WTC11 (cell line): ENCODE data around the gene CYP27A1. TPM values are rescaled to one million over a fixed set of nuclear protein-coding genes. Genes with fewer than 3 reads are reported as not detected.

Experiments
- ATAC-seq: fragments of 200-7000 bp; cut with Tn5 transposase; 2 replicates; pipeline ENCODE4 v1.10.0; 2021; ENCODE audit warnings: mild to moderate bottlenecking, moderate library complexity
- CTCF ChIA-PET: fragments of 300-600 bp; sonication (Branson Sonifier 250); formaldehyde crosslinking; loops from one replicate; lab custom pipeline; 2021; ENCODE audit warnings: antibody characterized with exemption; lab: Charles Lee
- POLR2A ChIA-PET: fragments of 350-600 bp; sonication (Branson Sonifier 250); formaldehyde crosslinking; loops from one replicate; lab custom pipeline; 2021; ENCODE audit warnings: antibody characterized with exemption; lab: Charles Lee
- DNase-seq: peaks from one replicate; pipeline ENCODE4 v3.0.0; 2021; ENCODE audit warnings: low spot score
- H3K27ac Mint-ChIP-seq: 2 replicates; pipeline ENCODE4 v1.8.0; 2021; ENCODE audit warnings: mixed read lengths
- H3K27me3 Mint-ChIP-seq: 2 replicates; pipeline ENCODE4 v1.8.0; 2021; ENCODE audit warnings: low read depth, mild to moderate bottlenecking, moderate library complexity, mixed read lengths
- H3K36me3 Mint-ChIP-seq: 2 replicates; pipeline ENCODE4 v1.8.0; 2021; ENCODE audit warnings: mixed read lengths
- H3K4me1 Mint-ChIP-seq: 2 replicates; pipeline ENCODE4 v1.8.0; 2022; ENCODE audit warnings: mixed read lengths
- H3K4me3 Mint-ChIP-seq: 2 replicates; pipeline ENCODE4 v1.8.0; 2021; ENCODE audit warnings: mild to moderate bottlenecking, moderate library complexity, mixed read lengths
- H3K9me3 Mint-ChIP-seq: 2 replicates; pipeline ENCODE4 v1.8.0; 2021; ENCODE audit warnings: mixed read lengths
- CBFB ChIP-seq: sonication (generic); formaldehyde crosslinking; IDR thresholded peaks from 2 replicates; pipeline ENCODE4 v1.8.1; 2022; ENCODE audit warnings: mild to moderate bottlenecking, low read depth, missing genetic modification reagents
- GABPB1 ChIP-seq: sonication (generic); formaldehyde crosslinking; IDR thresholded peaks from 2 replicates; pipeline ENCODE4 v1.8.1; 2023; ENCODE audit warnings: mild to moderate bottlenecking, missing genetic modification reagents
- GTF2I ChIP-seq: fragments of 250-450 bp; sonication (Bioruptor Pico); conservative IDR thresholded peaks from 2 replicates; pipeline ENCODE4 v1.4.0; 2021; ENCODE audit warnings: mild to moderate bottlenecking
- IRF2 ChIP-seq: sonication (generic); formaldehyde crosslinking; IDR thresholded peaks from 2 replicates; pipeline ENCODE4 v1.8.0; 2022; ENCODE audit warnings: low read depth, missing genetic modification reagents, borderline replicate concordance
- NR2C2 ChIP-seq: sonication (generic); formaldehyde crosslinking; IDR thresholded peaks from 2 replicates; pipeline ENCODE4 v1.8.0; 2022; ENCODE audit warnings: mild to moderate bottlenecking, missing genetic modification reagents
- NR3C1 ChIP-seq: sonication (generic); formaldehyde crosslinking; conservative IDR thresholded peaks from 2 replicates; pipeline ENCODE4 v1.8.1; 2023; ENCODE audit warnings: low read depth, mild to moderate bottlenecking, missing genetic modification reagents
- OVOL2 ChIP-seq: fragments of 250-450 bp; sonication (Bioruptor Pico); IDR thresholded peaks from 2 replicates; pipeline ENCODE4 v1.9.0; 2021; ENCODE audit warnings: mild to moderate bottlenecking, borderline replicate concordance
- PRRX2 ChIP-seq: fragments of 250-450 bp; sonication (Bioruptor Pico); IDR thresholded peaks from 2 replicates; pipeline ENCODE4 v1.8.0; 2021; ENCODE audit warnings: mild to moderate bottlenecking
- SP1 ChIP-seq: sonication (generic); formaldehyde crosslinking; conservative IDR thresholded peaks from 2 replicates; pipeline ENCODE4 v1.8.1; 2022; ENCODE audit warnings: missing genetic modification reagents
- ZNF219 ChIP-seq: sonication (generic); formaldehyde crosslinking; IDR thresholded peaks from 2 replicates; pipeline ENCODE4 v1.8.0; 2023; ENCODE audit warnings: missing genetic modification reagents, mild to moderate bottlenecking, borderline replicate concordance
- ZNF232 ChIP-seq: sonication (generic); formaldehyde crosslinking; IDR thresholded peaks from 2 replicates; pipeline ENCODE4 v1.8.0; 2022; ENCODE audit warnings: mild to moderate bottlenecking, missing genetic modification reagents
- ZNF317 ChIP-seq: sonication (generic); formaldehyde crosslinking; IDR thresholded peaks from 2 replicates; pipeline ENCODE4 v1.8.1; 2023; ENCODE audit warnings: low read depth, mild to moderate bottlenecking, moderate library complexity, missing genetic modification reagents, borderline replicate concordance
- ZNF416 ChIP-seq: fragments of 250-450 bp; sonication (Bioruptor Pico); IDR thresholded peaks from 2 replicates; pipeline ENCODE4 v1.9.0; 2021; ENCODE audit warnings: mild to moderate bottlenecking, inconsistent platforms
- ZNF671 ChIP-seq: fragments of 250-450 bp; sonication (Bioruptor Pico); IDR thresholded peaks from 2 replicates; pipeline ENCODE4 v1.8.0; 2021; ENCODE audit warnings: mild to moderate bottlenecking
- total RNA-seq: library from RNA; stranded (reverse); gene quantifications from 3 replicates; pipeline ENCODE4 v1.2.3, GENCODE V29; 2021
- TF ChIP-seq, protein P1 (sequence below): sonication (generic); formaldehyde crosslinking; IDR thresholded peaks from 2 replicates; pipeline ENCODE4 v1.8.1; 2023; ENCODE audit warnings: mild to moderate bottlenecking, missing genetic modification reagents, borderline replicate concordance
- TF ChIP-seq, protein P2 (sequence below): sonication (generic); formaldehyde crosslinking; IDR thresholded peaks from 2 replicates; pipeline ENCODE4 v1.8.1; 2022; ENCODE audit warnings: mild to moderate bottlenecking, moderate library complexity, missing genetic modification reagents
- TF ChIP-seq, protein P3 (sequence below): fragments of 250-450 bp; sonication (Bioruptor Pico); IDR thresholded peaks from 2 replicates; pipeline ENCODE4 v2.1.2; 2022; ENCODE audit warnings: mild to moderate bottlenecking, moderate library complexity
- TF ChIP-seq, protein P4 (sequence below): fragments of 250-450 bp; sonication (Bioruptor Pico); IDR thresholded peaks from 2 replicates; pipeline ENCODE4 v1.8.0; 2021; ENCODE audit warnings: mild to moderate bottlenecking
- TF ChIP-seq, protein P5 (sequence below): fragments of 200-600 bp; IDR thresholded peaks from 2 replicates; pipeline ENCODE4 v1.8.0; 2022; ENCODE audit warnings: antibody characterized with exemption
- TF ChIP-seq, protein P6 (sequence below): sonication (generic); formaldehyde crosslinking; IDR thresholded peaks from 2 replicates; pipeline ENCODE4 v1.8.1; 2023; ENCODE audit warnings: mild to moderate bottlenecking, missing genetic modification reagents
- TF ChIP-seq, protein P7 (sequence below): sonication (generic); formaldehyde crosslinking; IDR thresholded peaks from 2 replicates; pipeline ENCODE4 v1.8.1; 2023; ENCODE audit warnings: mild to moderate bottlenecking, missing genetic modification reagents

CYP27A1 gene
- total RNA-seq, 1 experiment from 2014 or later = 5.6 TPM

DNA sequence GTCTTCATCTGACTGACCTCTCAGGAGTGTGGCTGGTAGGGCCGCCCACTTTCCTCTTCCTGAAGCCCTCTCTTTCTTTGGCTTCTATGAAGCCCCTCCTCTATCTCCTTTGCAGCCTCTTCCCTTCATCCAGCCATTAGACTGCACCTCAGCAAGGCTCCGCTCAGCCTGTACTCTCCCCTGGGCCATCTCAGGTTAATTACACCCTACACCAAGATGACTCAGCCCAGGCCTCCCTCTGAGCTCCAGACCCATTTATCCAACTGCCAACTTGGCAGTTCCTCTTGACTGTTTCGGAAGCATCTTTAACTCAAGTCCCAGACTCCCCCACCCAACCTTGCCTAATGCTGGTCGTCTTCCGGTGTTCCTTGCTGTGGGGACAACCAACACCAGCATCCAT is 71.8 kb downstream of the CYP27A1 start (continued):
- TF ChIP-seq, protein P1, sequence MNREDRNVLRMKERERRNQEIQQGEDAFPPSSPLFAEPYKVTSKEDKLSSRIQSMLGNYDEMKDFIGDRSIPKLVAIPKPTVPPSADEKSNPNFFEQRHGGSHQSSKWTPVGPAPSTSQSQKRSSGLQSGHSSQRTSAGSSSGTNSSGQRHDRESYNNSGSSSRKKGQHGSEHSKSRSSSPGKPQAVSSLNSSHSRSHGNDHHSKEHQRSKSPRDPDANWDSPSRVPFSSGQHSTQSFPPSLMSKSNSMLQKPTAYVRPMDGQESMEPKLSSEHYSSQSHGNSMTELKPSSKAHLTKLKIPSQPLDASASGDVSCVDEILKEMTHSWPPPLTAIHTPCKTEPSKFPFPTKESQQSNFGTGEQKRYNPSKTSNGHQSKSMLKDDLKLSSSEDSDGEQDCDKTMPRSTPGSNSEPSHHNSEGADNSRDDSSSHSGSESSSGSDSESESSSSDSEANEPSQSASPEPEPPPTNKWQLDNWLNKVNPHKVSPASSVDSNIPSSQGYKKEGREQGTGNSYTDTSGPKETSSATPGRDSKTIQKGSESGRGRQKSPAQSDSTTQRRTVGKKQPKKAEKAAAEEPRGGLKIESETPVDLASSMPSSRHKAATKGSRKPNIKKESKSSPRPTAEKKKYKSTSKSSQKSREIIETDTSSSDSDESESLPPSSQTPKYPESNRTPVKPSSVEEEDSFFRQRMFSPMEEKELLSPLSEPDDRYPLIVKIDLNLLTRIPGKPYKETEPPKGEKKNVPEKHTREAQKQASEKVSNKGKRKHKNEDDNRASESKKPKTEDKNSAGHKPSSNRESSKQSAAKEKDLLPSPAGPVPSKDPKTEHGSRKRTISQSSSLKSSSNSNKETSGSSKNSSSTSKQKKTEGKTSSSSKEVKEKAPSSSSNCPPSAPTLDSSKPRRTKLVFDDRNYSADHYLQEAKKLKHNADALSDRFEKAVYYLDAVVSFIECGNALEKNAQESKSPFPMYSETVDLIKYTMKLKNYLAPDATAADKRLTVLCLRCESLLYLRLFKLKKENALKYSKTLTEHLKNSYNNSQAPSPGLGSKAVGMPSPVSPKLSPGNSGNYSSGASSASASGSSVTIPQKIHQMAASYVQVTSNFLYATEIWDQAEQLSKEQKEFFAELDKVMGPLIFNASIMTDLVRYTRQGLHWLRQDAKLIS (CRISPR knock-in tag) = no peak
- no peak for TF ChIP-seq ZNF232
- TF ChIP-seq, protein P2, sequence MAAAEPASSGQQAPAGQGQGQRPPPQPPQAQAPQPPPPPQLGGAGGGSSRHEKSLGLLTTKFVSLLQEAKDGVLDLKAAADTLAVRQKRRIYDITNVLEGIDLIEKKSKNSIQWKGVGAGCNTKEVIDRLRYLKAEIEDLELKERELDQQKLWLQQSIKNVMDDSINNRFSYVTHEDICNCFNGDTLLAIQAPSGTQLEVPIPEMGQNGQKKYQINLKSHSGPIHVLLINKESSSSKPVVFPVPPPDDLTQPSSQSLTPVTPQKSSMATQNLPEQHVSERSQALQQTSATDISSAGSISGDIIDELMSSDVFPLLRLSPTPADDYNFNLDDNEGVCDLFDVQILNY (CRISPR knock-in tag) = no peak

DNA sequence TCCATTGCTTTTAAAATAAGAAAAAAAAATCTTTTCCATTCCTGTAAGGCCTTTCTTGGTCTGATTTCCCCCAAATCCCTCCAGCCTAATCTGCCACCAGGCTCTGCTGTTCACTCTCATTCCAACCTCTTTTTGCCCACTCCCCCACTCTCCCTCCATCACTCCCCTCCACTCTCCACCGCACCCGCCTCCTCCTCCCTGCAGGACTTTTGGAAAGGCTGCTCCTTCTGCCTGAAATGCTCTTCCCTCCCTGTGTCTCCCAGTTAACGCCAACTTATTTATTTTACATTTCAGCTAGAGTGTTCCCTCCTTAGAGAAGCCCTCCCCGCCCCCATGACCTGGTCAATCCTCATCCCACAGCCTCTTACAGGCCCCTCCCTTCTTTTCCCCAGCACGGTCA is 72.9 kb downstream of the CYP27A1 start:
- H3K27me3 Mint-ChIP-seq = peaks cover 72% of the 10 kb centered on the region
- H3K4me3 Mint-ChIP-seq = no peak overlapping the region
- ATAC-seq = no peak
- ChIA-PET POLR2A (no interaction called here), CTCF (interaction anchor here (0.9 to 1.9 kb wide), 7 partner anchors 22 to 167 kb away, joined by 3 to 13 read pairs (median 4); no protein-coding TSS in a partner anchor)
- peaks cover 48% of the 10 kb centered on the region for H3K4me1 Mint-ChIP-seq
- H3K9me3 Mint-ChIP-seq = no peaks in the 10 kb centered on the region
- no peaks in the 10 kb centered on the region for H3K36me3 Mint-ChIP-seq
- TF ChIP-seq, protein P3, sequence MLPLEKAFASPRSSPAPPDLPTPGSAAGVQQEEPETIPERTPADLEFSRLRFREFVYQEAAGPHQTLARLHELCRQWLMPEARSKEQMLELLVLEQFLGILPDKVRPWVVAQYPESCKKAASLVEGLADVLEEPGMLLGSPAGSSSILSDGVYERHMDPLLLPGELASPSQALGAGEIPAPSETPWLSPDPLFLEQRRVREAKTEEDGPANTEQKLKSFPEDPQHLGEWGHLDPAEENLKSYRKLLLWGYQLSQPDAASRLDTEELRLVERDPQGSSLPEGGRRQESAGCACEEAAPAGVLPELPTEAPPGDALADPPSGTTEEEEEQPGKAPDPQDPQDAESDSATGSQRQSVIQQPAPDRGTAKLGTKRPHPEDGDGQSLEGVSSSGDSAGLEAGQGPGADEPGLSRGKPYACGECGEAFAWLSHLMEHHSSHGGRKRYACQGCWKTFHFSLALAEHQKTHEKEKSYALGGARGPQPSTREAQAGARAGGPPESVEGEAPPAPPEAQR (CRISPR knock-in tag) = no peak
- TF ChIP-seq CBFB (CRISPR knock-in tag) = no peak
- TF ChIP-seq, protein P4, sequence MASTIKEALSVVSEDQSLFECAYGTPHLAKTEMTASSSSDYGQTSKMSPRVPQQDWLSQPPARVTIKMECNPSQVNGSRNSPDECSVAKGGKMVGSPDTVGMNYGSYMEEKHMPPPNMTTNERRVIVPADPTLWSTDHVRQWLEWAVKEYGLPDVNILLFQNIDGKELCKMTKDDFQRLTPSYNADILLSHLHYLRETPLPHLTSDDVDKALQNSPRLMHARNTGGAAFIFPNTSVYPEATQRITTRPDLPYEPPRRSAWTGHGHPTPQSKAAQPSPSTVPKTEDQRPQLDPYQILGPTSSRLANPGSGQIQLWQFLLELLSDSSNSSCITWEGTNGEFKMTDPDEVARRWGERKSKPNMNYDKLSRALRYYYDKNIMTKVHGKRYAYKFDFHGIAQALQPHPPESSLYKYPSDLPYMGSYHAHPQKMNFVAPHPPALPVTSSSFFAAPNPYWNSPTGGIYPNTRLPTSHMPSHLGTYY (CRISPR knock-in tag) = no peak
- no peak for TF ChIP-seq GABPB1 (CRISPR knock-in tag)
- no peak for TF ChIP-seq IRF2 (CRISPR knock-in tag)
- no peak for TF ChIP-seq ZNF416 (CRISPR knock-in tag)
- TF ChIP-seq ZNF232 = no peak
- no peak for TF ChIP-seq ZNF671 (CRISPR knock-in tag)
- TF ChIP-seq, protein P5, sequence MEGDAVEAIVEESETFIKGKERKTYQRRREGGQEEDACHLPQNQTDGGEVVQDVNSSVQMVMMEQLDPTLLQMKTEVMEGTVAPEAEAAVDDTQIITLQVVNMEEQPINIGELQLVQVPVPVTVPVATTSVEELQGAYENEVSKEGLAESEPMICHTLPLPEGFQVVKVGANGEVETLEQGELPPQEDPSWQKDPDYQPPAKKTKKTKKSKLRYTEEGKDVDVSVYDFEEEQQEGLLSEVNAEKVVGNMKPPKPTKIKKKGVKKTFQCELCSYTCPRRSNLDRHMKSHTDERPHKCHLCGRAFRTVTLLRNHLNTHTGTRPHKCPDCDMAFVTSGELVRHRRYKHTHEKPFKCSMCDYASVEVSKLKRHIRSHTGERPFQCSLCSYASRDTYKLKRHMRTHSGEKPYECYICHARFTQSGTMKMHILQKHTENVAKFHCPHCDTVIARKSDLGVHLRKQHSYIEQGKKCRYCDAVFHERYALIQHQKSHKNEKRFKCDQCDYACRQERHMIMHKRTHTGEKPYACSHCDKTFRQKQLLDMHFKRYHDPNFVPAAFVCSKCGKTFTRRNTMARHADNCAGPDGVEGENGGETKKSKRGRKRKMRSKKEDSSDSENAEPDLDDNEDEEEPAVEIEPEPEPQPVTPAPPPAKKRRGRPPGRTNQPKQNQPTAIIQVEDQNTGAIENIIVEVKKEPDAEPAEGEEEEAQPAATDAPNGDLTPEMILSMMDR = no peak
- no peak for TF ChIP-seq SP1 (CRISPR knock-in tag)
- TF ChIP-seq ZNF317 (CRISPR knock-in tag) = no peak
- no peak for TF ChIP-seq NR2C2 (CRISPR knock-in tag)
- TF ChIP-seq ZNF219 (CRISPR knock-in tag) = no peak
- no peak for TF ChIP-seq NR3C1 (CRISPR knock-in tag)
- TF ChIP-seq, protein P6, sequence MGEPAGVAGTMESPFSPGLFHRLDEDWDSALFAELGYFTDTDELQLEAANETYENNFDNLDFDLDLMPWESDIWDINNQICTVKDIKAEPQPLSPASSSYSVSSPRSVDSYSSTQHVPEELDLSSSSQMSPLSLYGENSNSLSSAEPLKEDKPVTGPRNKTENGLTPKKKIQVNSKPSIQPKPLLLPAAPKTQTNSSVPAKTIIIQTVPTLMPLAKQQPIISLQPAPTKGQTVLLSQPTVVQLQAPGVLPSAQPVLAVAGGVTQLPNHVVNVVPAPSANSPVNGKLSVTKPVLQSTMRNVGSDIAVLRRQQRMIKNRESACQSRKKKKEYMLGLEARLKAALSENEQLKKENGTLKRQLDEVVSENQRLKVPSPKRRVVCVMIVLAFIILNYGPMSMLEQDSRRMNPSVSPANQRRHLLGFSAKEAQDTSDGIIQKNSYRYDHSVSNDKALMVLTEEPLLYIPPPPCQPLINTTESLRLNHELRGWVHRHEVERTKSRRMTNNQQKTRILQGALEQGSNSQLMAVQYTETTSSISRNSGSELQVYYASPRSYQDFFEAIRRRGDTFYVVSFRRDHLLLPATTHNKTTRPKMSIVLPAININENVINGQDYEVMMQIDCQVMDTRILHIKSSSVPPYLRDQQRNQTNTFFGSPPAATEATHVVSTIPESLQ = no peak
- TF ChIP-seq, protein P7, sequence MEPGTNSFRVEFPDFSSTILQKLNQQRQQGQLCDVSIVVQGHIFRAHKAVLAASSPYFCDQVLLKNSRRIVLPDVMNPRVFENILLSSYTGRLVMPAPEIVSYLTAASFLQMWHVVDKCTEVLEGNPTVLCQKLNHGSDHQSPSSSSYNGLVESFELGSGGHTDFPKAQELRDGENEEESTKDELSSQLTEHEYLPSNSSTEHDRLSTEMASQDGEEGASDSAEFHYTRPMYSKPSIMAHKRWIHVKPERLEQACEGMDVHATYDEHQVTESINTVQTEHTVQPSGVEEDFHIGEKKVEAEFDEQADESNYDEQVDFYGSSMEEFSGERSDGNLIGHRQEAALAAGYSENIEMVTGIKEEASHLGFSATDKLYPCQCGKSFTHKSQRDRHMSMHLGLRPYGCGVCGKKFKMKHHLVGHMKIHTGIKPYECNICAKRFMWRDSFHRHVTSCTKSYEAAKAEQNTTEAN = no peak
- no peak for TF ChIP-seq PRRX2 (CRISPR knock-in tag)
- TF ChIP-seq GTF2I (CRISPR knock-in tag) = no peak
- no peak for TF ChIP-seq OVOL2 (CRISPR knock-in tag)
- H3K27ac Mint-ChIP-seq = no peak overlapping the region
- no peak for DNase-seq
